Uterus (tissue), 4 donors: ENCODE data around the gene ZBTB46. TPM values are rescaled to one million over a fixed set of nuclear protein-coding genes. Genes with fewer than 3 reads are reported as not detected.

Source experiments
- DNase-seq, 2 donors: peaks; one replicate each; pipeline ENCODE4 v3.0.0-alpha.2; 2019 to 2020
- H3K27ac ChIP-seq, 2 donors: fragments of 200-600 bp; sonication (generic); 1 replicate in 1 of 2; 2 replicates in 1 of 2; pipeline ENCODE4 v1.5.1; 2016 to 2018
- H3K27me3 ChIP-seq, 2 donors: fragments of 200-600 bp; sonication (generic); one replicate each; pipeline ENCODE4 v1.5.1; 2018 to 2019; ENCODE audit warnings: control low read depth in 1 of 2
- H3K36me3 ChIP-seq, 2 donors: fragments of 200-600 bp; sonication (generic); one replicate each; pipeline ENCODE4 v1.5.1; 2019; ENCODE audit warnings: control low read depth in 1 of 2
- H3K4me1 ChIP-seq, 2 donors: fragments of 200-600 bp; sonication (generic); one replicate each; pipeline ENCODE4 v1.5.1; 2018 to 2019; ENCODE audit warnings: control low read depth in 1 of 2
- H3K4me3 ChIP-seq, 2 donors: fragments of 200-600 bp; sonication (generic); 1 replicate in 1 of 2; 2 replicates in 1 of 2; pipeline ENCODE4 v1.5.1; 2018 to 2019; ENCODE audit warnings: mild to moderate bottlenecking in 1 of 2
- H3K9me3 ChIP-seq, 2 donors: fragments of 200-600 bp; sonication (generic); one replicate each; pipeline ENCODE4 v1.5.1; 2019; ENCODE audit warnings: control low read depth in 1 of 2
- POLR2A ChIP-seq, 2 donors: fragments of 450-650 bp; IDR thresholded peaks; one replicate each; pipeline ENCODE4 v1.6.1; 2016; ENCODE audit warnings: antibody characterized with exemption in 2 of 2, mild to moderate bottlenecking in 1 of 2, moderate library complexity in 1 of 2
- intact Hi-C: fragments of 100-400 bp; cut with DNase I; formaldehyde crosslinking; loops from one replicate; pipeline ENCODE4 v1.15.1; 2023; ENCODE audit warnings: low total_unique reads
- total RNA-seq, 4 donors: library from RNA; depleted of rRNA in 3 of 4; stranded (reverse); fragments of >200 nt in 3 of 4; gene quantifications; one replicate each; pipeline versions ENCODE4 v1.1.0 to v1.2.4, GENCODE V29; 2014 to 2023
- TF ChIP-seq, protein P1 (sequence below), 4 experiments: fragments of 200-600 bp in 2 of 4; fragments of 450-650 bp in 2 of 4; sonication (generic) in 2 of 4; IDR thresholded peaks; one replicate each; pipeline ENCODE4 v1.5.1; 2016 to 2019; ENCODE audit warnings: antibody characterized with exemption in 4 of 4, mild to moderate bottlenecking in 2 of 4, moderate library complexity in 1 of 4
- donor health status: DM: yes; HTN: yes; CAD: no.

Gene ZBTB46
- total RNA-seq, 4 donors from 2014 or later, result 5.0 to 62.8 (median 38.8) TPM

DNA sequence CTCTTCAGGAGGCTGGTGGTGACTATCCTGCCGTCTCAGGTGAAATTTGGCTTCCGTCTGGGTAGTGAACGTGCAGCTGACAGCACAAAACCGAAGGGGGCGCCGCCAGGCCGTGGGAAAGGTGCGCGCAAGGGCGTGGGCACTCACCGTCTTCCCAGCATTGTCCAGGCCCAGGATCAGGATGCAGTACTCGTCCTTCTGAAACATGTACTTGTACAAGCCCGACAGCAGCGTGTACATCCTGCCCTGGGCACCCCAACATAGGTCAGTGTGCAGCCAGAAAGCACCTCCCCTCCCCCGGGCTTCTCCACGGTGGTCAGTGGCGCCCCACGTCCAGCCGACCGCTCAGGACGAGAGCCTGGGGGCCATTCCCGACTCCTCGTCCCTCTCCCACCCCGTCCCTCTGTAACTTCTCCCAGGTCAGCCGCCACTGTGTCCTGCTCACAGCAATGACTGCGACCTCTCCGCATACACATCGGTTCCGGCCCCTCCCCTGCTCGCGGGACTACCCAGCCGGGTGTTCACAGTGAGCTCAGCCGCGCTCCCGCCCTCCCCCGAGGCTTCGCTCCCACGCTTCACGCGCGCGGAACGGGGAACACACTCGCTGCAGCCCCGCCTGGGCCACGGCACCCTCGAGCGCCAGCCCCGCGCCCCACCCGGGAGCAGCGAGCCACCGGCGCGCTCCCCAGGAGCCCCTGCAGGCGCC, 124.1 kb downstream of the ZBTB46 start:
- H3K9me3 ChIP-seq, result no peaks in the 10 kb centered on the region
- TF ChIP-seq, protein P1, sequence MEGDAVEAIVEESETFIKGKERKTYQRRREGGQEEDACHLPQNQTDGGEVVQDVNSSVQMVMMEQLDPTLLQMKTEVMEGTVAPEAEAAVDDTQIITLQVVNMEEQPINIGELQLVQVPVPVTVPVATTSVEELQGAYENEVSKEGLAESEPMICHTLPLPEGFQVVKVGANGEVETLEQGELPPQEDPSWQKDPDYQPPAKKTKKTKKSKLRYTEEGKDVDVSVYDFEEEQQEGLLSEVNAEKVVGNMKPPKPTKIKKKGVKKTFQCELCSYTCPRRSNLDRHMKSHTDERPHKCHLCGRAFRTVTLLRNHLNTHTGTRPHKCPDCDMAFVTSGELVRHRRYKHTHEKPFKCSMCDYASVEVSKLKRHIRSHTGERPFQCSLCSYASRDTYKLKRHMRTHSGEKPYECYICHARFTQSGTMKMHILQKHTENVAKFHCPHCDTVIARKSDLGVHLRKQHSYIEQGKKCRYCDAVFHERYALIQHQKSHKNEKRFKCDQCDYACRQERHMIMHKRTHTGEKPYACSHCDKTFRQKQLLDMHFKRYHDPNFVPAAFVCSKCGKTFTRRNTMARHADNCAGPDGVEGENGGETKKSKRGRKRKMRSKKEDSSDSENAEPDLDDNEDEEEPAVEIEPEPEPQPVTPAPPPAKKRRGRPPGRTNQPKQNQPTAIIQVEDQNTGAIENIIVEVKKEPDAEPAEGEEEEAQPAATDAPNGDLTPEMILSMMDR (IDR thresholded peaks at IDR 0.05), result no peak
- TF ChIP-seq POLR2A (IDR thresholded peaks at IDR 0.05), result no peak
- no peaks in the 10 kb centered on the region for H3K27me3 ChIP-seq
- peaks cover 6 to 8% of the 10 kb centered on the region in 2 donors for H3K4me1 ChIP-seq
- peak overlapping the region; percentile 73 to 94 for H3K27ac ChIP-seq
- no peaks in the 10 kb centered on the region for H3K36me3 ChIP-seq
- intact Hi-C loops, result no loop called here
- DNase-seq, result peak; percentile 36 to 44
- peak overlapping the region; percentile 40 to 87 for H3K4me3 ChIP-seq

DNA sequence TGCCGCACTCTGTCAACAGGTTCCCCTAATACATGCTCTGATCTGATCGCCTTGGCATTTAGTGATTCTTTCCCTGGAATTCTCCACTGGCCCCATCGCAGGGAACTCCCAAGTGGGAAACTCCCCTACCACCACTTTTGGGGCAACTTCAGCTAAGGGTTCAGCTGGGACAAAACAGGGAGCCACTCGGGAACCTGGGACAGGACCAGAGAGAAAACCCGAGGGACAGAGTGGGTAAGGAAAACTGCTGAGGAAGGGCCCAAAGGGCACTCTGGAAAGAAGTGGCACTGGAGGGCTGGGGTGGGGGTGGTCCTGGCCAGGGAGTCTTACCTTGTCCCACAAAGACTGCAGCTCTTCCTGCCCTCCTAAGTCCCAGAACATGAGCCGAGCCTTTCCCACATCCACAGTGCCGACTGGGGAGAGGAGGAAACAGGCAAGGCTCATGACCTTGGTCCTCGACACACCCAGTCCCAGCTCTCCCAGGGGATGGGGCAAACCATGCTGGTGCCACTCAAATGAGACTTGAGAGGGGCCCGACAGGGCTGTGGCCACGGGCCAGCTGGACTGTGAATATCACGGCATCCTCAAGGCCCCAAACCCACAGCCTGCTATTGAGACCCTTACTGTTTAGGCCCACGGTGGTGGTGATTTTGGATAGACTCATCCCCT, 124.9 kb downstream of the ZBTB46 start:
- no peaks in the 10 kb centered on the region for H3K9me3 ChIP-seq
- H3K27ac ChIP-seq, result no peak overlapping the region
- H3K27me3 ChIP-seq, result no peaks in the 10 kb centered on the region
- intact Hi-C loops, result no loop called here
- no peak for TF ChIP-seq POLR2A (IDR thresholded peaks at IDR 0.05)
- TF ChIP-seq, protein P1 (IDR thresholded peaks at IDR 0.05), result no peak
- no peak for DNase-seq
- no peak overlapping the region for H3K4me3 ChIP-seq
- peaks cover 6 to 8% of the 10 kb centered on the region in 2 donors for H3K4me1 ChIP-seq
- H3K36me3 ChIP-seq, result no peaks in the 10 kb centered on the region

DNA sequence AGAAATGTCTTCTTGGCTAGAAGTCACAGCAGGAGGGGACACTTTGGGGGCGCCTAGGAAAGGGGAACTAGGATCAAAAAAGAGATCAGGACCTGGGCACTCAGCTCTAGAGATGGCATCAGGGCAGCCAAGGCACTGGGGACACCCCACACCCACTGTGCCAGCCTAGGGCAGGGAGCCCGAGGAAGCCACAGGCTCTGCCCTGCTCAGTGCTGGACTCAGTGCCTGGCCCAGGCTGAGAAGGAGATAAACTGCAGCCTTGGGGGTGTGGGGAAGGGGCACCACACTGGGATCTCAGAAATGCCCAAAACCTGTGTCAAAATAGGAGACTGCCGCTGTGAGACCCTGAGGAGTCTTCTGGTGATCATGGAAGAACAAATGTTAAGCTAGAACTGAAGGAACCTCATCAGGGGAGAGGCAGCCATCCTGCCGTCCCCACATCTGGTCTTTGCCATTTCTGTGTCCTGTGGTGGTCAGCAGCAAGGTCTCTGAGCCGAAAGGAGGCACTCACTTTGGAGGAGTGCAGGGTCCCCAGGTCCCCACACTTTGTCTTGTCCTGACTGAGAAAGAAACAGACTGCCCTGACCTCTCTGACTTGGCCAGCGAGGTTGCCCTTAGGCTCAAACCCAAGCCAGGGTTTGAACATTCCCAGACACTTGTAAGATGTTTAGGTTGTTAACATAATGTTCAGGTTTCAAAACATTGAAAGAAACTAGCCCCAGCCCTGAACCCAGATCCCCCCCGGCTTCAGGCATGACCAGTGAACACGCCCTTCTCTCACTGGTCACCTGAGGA, 125.6 kb downstream of the ZBTB46 start:
- Histone ChIP-seq H3K4me3 (no peak overlapping the region), H3K36me3 (no peaks in the 10 kb centered on the region), H3K27ac (no peak overlapping the region), H3K4me1 (peaks cover 6 to 8% of the 10 kb centered on the region in 2 donors), H3K9me3 (no peaks in the 10 kb centered on the region), H3K27me3 (no peaks in the 10 kb centered on the region)
- no peak for DNase-seq
- no peak for TF ChIP-seq POLR2A (IDR thresholded peaks at IDR 0.05)
- TF ChIP-seq, protein P1 (IDR thresholded peaks at IDR 0.05), result no peak
- intact Hi-C loops, result no loop called here

DNA sequence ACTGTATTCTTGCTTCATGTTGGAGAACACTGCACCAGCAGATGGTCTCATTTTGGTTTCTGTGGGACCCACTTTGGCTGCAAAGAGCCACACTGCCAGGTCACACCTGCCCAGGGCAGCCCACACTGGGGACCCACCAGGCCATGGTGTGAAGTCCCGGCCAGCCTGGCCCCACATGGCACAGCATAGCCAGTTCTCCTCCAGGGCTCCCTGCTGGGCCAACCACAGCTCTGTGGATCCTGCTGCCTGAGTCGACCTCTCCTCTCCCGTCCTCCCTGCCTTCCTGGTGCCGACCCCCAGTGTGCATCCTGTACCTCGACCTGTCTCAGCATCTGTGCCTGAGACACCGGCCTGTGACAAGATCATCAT, 126.3 kb downstream of the ZBTB46 start:
- no peaks in the 10 kb centered on the region for H3K36me3 ChIP-seq
- TF ChIP-seq, protein P1 (IDR thresholded peaks at IDR 0.05), result no peak
- TF ChIP-seq POLR2A (IDR thresholded peaks at IDR 0.05), result no peak
- no peak overlapping the region for H3K27ac ChIP-seq
- no peak overlapping the region for H3K4me3 ChIP-seq
- no peak for DNase-seq
- intact Hi-C loops, result no loop called here
- peaks cover 6 to 8% of the 10 kb centered on the region in 2 donors for H3K4me1 ChIP-seq
- H3K27me3 ChIP-seq, result no peaks in the 10 kb centered on the region
- H3K9me3 ChIP-seq, result no peaks in the 10 kb centered on the region
